Endothelial cell (in vitro differentiated cells): ENCODE results near the gene LRFN2. TPM values are rescaled to one million over a fixed set of nuclear protein-coding genes. Genes with fewer than 3 reads are reported as not detected.

ENCODE experiments used
- DNase-seq: peaks from one replicate; pipeline ENCODE4 v3.0.0; 2021; ENCODE audit warnings: low spot score
- H3K27ac Mint-ChIP-seq: one replicate; pipeline ENCODE4 v1.8.0; 2021; ENCODE audit warnings: mixed read lengths, inconsistent platforms; ENCODE audit not compliant: unreplicated experiment
- H3K27me3 Mint-ChIP-seq: one replicate; pipeline ENCODE4 v1.8.0; 2021; ENCODE audit warnings: mild to moderate bottlenecking, moderate library complexity, mixed read lengths, inconsistent platforms; ENCODE audit not compliant: unreplicated experiment
- H3K36me3 Mint-ChIP-seq: one replicate; pipeline ENCODE4 v1.8.0; 2021; ENCODE audit warnings: mild to moderate bottlenecking, low read depth, mixed read lengths, inconsistent platforms; ENCODE audit not compliant: unreplicated experiment
- H3K4me1 Mint-ChIP-seq: one replicate; pipeline ENCODE4 v1.8.0; 2021; ENCODE audit warnings: mild to moderate bottlenecking, mixed read lengths, inconsistent platforms; ENCODE audit not compliant: unreplicated experiment
- H3K4me3 Mint-ChIP-seq: one replicate; pipeline ENCODE4 v1.8.0; 2021; ENCODE audit warnings: mild to moderate bottlenecking, mixed read lengths, inconsistent platforms; ENCODE audit not compliant: unreplicated experiment
- H3K9me3 Mint-ChIP-seq: one replicate; pipeline ENCODE4 v1.8.0; 2021; ENCODE audit warnings: mixed read lengths, inconsistent platforms; ENCODE audit not compliant: unreplicated experiment
- CTCF ChIP-seq: fragments of 200-600 bp; sonication (generic); IDR thresholded peaks from one replicate; pipeline ENCODE4 v1.5.0; 2021; ENCODE audit warnings: antibody characterized with exemption; ENCODE audit not compliant: unreplicated experiment
- total RNA-seq: library from RNA; stranded (reverse); fragmentation: NEBNext Ultra II Directional; extraction: Animal tissue kit (Norgen Biotek cat#: 25700); gene quantifications from one replicate; pipeline ENCODE4 v1.2.1, GENCODE V29; 2021; ENCODE audit not compliant: unreplicated experiment

The LRFN2 gene
- total RNA-seq, 1 donor from 2014 or later = 0.59 TPM

- Mint-ChIP-seq H3K27me3 (peaks cover 2% of the 10 kb centered on the region), H3K4me3 (no peak overlapping the region), H3K4me1 (peaks cover 3% of the 10 kb centered on the region), H3K36me3 (no peaks in the 10 kb centered on the region), H3K27ac (no peak overlapping the region), H3K9me3 (no peaks in the 10 kb centered on the region)
- DNase-seq = no peak
- TF ChIP-seq CTCF = no peak
These were observed 33.5 kb upstream of the LRFN2 start for GRCh38 chr6:40620574-40621240.

GRCh38 chr6:40614671-40615070 lies 27.5 kb upstream of the LRFN2 start:
- TF ChIP-seq CTCF = no peak
- no peaks in the 10 kb centered on the region for H3K27me3 Mint-ChIP-seq

GRCh38 chr6:40611912-40612311 lies 24.7 kb upstream of the LRFN2 start:
- Mint-ChIP-seq H3K27ac (no peak overlapping the region), H3K9me3 (no peaks in the 10 kb centered on the region), H3K4me1 (peaks cover 3% of the 10 kb centered on the region), H3K4me3 (no peak overlapping the region), H3K27me3 (no peaks in the 10 kb centered on the region), H3K36me3 (no peaks in the 10 kb centered on the region)
- DNase-seq = no peak
- TF ChIP-seq CTCF = no peak

More at GRCh38 chr6:40614671-40615070, 27.5 kb upstream of the LRFN2 start:
- DNase-seq = no peak
- Mint-ChIP-seq H3K9me3 (no peaks in the 10 kb centered on the region), H3K4me3 (no peak overlapping the region), H3K27ac (no peak overlapping the region), H3K4me1 (peaks cover 3% of the 10 kb centered on the region), H3K36me3 (no peaks in the 10 kb centered on the region)

- Mint-ChIP-seq H3K4me3 (no peak overlapping the region), H3K4me1 (peaks cover 3% of the 10 kb centered on the region), H3K27me3 (no peaks in the 10 kb centered on the region), H3K36me3 (no peaks in the 10 kb centered on the region), H3K27ac (no peak overlapping the region), H3K9me3 (no peaks in the 10 kb centered on the region)
- DNase-seq = no peak
- no peak for TF ChIP-seq CTCF
These were observed 24.3 kb upstream of the LRFN2 start for GRCh38 chr6:40611434-40611833.

- H3K4me3 Mint-ChIP-seq = no peak overlapping the region
- no peak for DNase-seq
- H3K4me1 Mint-ChIP-seq = peaks cover 3% of the 10 kb centered on the region
- no peaks in the 10 kb centered on the region for H3K36me3 Mint-ChIP-seq
- H3K9me3 Mint-ChIP-seq = no peaks in the 10 kb centered on the region
- H3K27me3 Mint-ChIP-seq = no peaks in the 10 kb centered on the region
- TF ChIP-seq CTCF = no peak
- H3K27ac Mint-ChIP-seq = no peak overlapping the region
These were observed 23.1 kb upstream of the LRFN2 start for GRCh38 chr6:40610229-40610628.
